GM19025 (cell line): ENCODE data around the gene IGHMBP2.

Experiments
- ATAC-seq: cut with Tn5 transposase; IDR thresholded peaks from one replicate; pipeline ENCODE4 v1.9.1; 2021; ENCODE audit warnings: mild to moderate bottlenecking, low read depth, moderate library complexity; ENCODE audit not compliant: unreplicated experiment

Gene IGHMBP2

GRCh38 chr11:68978626-68978930, 74.9 kb downstream of the IGHMBP2 start:
- ATAC-seq, result no peak

GRCh38 chr11:68978931-68979594, 75.4 kb downstream of the IGHMBP2 start:
- ATAC-seq, result no peak

- ATAC-seq, result no peak
Observed at GRCh38 chr11:68979931-68980775, 76.5 kb downstream of the IGHMBP2 start.

- ATAC-seq, result no peak
Observed at GRCh38 chr11:68980776-68981065, 77.0 kb downstream of the IGHMBP2 start, which contains the start of gene MRGPRD. TSS of gene MRGPRD (minus strand) at chr11:68980986. CDS start at chr11:68980986, 0 bp downstream.

- no peak for ATAC-seq
Observed at GRCh38 chr11:68982134-68982533, 78.4 kb downstream of the IGHMBP2 start.

- no peak for ATAC-seq
Observed at GRCh38 chr11:68983801-68984200, 80.1 kb downstream of the IGHMBP2 start.

- no peak for ATAC-seq
Observed at GRCh38 chr11:68987211-68987610, 83.5 kb downstream of the IGHMBP2 start.

- ATAC-seq, result no peak
Observed at GRCh38 chr11:68988491-68988890, 84.8 kb downstream of the IGHMBP2 start.
